Muscle of leg (tissue), 11 donors: Measurements from ENCODE around the gene MICAL2. TPM values are rescaled to one million over a fixed set of nuclear protein-coding genes. Genes with fewer than 3 reads are reported as not detected.

Source experiments
- DNase-seq: peaks from one replicate; pipeline ENCODE4 v3.0.0; 2013
- H3K27ac ChIP-seq: one replicate; pipeline ENCODE4 v1.5.1; 2013; ENCODE audit warnings: mild to moderate bottlenecking, low read length, control low read depth
- H3K27me3 ChIP-seq: one replicate; pipeline ENCODE4 v1.6.1; 2013; ENCODE audit warnings: low read length; ENCODE audit not compliant: control insufficient read depth, insufficient read depth
- H3K36me3 ChIP-seq: one replicate; pipeline ENCODE4 v1.6.1; 2013; ENCODE audit warnings: low read length; ENCODE audit not compliant: control insufficient read depth, insufficient read depth
- H3K4me1 ChIP-seq: one replicate; pipeline ENCODE4 v1.6.1; 2013; ENCODE audit warnings: low read length; ENCODE audit not compliant: control insufficient read depth, insufficient read depth
- H3K4me3 ChIP-seq: one replicate; pipeline ENCODE4 v1.5.1; 2013; ENCODE audit warnings: low read length, control low read depth
- H3K9me3 ChIP-seq: replicated peaks from 2 replicates; pipeline ENCODE4 v1.6.1; 2013; ENCODE audit warnings: low read depth, low read length; ENCODE audit not compliant: control insufficient read depth
- WGBS: methylation state at CpG from one replicate; pipeline ENCODE4 v1.1.5; 2013; ENCODE audit warnings: missing lambda C conversion rate; ENCODE audit not compliant: insufficient coverage; 5-methylcytosine and 5-hydroxymethylcytosine counted together
- polyA plus RNA-seq, 8 donors: library from polyadenylated mRNA; unstranded; fragments of 120-200 nt; gene quantifications; one replicate each; pipeline versions ENCODE4 v1.2.1 to v1.2.3, GENCODE V29; 2013; ENCODE audit warnings: inconsistent platforms in 1 of 8, low replicate concordance in 1 of 8; ENCODE audit not compliant: insufficient read length in 8 of 8, insufficient read depth in 1 of 8
- total RNA-seq: library from RNA; stranded (reverse); fragments of 120-200 nt; gene quantifications from one replicate; pipeline ENCODE4 v1.2.4, GENCODE V29; 2013

MICAL2 gene
- total and polyA plus RNA-seq, 9 donors, result 12.9 to 31.7 (median 21.8) TPM

GRCh38 chr11:12289667-12290476 lies 179.5 kb downstream of the MICAL2 start:
- H3K36me3 ChIP-seq, result no peaks in the 10 kb centered on the region
- peaks cover 33% of the 10 kb centered on the region for H3K4me1 ChIP-seq
- H3K9me3 ChIP-seq, result no peaks in the 10 kb centered on the region
- 87% methylated on average over 6 of the region's 7 CpGs for WGBS
- H3K27ac ChIP-seq, result no peak overlapping the region
- H3K27me3 ChIP-seq, result peaks cover 3% of the 10 kb centered on the region
- no peak overlapping the region for H3K4me3 ChIP-seq
- no peak for DNase-seq

GRCh38 chr11:12290477-12290922 lies 180.1 kb downstream of the MICAL2 start:
- Histone ChIP-seq H3K4me3 (no peak overlapping the region), H3K9me3 (no peaks in the 10 kb centered on the region), H3K27ac (no peak overlapping the region), H3K36me3 (no peaks in the 10 kb centered on the region), H3K27me3 (peaks cover 3% of the 10 kb centered on the region), H3K4me1 (peaks cover 33% of the 10 kb centered on the region)
- 70% methylated on average over 14 of the region's 14 CpGs for WGBS
- DNase-seq, result no peak

- H3K4me3 ChIP-seq, result no peak overlapping the region
- H3K27me3 ChIP-seq, result peaks cover 3% of the 10 kb centered on the region
- peaks cover 26% of the 10 kb centered on the region for H3K4me1 ChIP-seq
- DNase-seq, result no peak
- WGBS, result 53% methylated on average over 2 of the region's 4 CpGs
- no peaks in the 10 kb centered on the region for H3K9me3 ChIP-seq
- no peak overlapping the region for H3K27ac ChIP-seq
- no peaks in the 10 kb centered on the region for H3K36me3 ChIP-seq
Measured at GRCh38 chr11:12291313-12291712, 180.9 kb downstream of the MICAL2 start.

GRCh38 chr11:12291766-12292165 lies 181.4 kb downstream of the MICAL2 start:
- no CpG with 5 or more reads among the region's 4 CpGs for WGBS
- Histone ChIP-seq H3K4me1 (peaks cover 21% of the 10 kb centered on the region), H3K36me3 (no peaks in the 10 kb centered on the region), H3K27ac (no peak overlapping the region), H3K4me3 (no peak overlapping the region), H3K27me3 (peaks cover 3% of the 10 kb centered on the region), H3K9me3 (no peaks in the 10 kb centered on the region)
- no peak for DNase-seq

DNA sequence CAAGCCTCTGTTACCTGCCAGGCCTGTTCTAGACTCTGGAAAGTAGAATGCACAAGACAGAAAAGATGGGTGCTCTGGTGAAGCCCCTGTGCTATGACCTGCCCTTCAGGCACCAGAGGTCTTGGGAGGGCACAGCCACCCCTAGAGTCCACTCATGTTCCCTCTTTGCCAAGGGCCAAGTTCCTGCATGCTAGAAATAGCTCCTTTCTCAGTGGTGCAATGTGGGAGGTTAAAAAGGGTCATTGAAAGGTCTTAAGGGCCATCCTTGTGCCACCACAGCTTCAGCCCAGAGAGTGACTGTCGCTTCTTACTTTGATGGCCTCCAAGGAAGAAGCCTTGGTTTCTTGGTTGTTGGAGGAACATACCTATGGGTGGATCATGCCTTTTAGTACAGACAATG lies 182.4 kb downstream of the MICAL2 start:
- WGBS, result no CpG with 5 or more reads among the region's 1 CpG
- Histone ChIP-seq H3K9me3 (no peaks in the 10 kb centered on the region), H3K36me3 (no peaks in the 10 kb centered on the region)

GRCh38 chr11:12293486-12293885 lies 183.1 kb downstream of the MICAL2 start:
- Histone ChIP-seq H3K4me1 (peaks cover 4% of the 10 kb centered on the region), H3K9me3 (no peaks in the 10 kb centered on the region), H3K36me3 (no peaks in the 10 kb centered on the region), H3K4me3 (no peak overlapping the region), H3K27ac (no peak overlapping the region), H3K27me3 (peaks cover 3% of the 10 kb centered on the region)
- WGBS, result 75% methylated on average over 5 of the region's 6 CpGs
- no peak for DNase-seq

More for the DNA sequence above, 182.4 kb downstream of the MICAL2 start:
- peaks cover 11% of the 10 kb centered on the region for H3K4me1 ChIP-seq
- H3K4me3 ChIP-seq, result no peak overlapping the region
- no peak overlapping the region for H3K27ac ChIP-seq
- H3K27me3 ChIP-seq, result peaks cover 3% of the 10 kb centered on the region
- no peak for DNase-seq

GRCh38 chr11:12294613-12295012 lies 184.2 kb downstream of the MICAL2 start:
- H3K4me1 ChIP-seq, result peaks cover 3% of the 10 kb centered on the region
- H3K27ac ChIP-seq, result no peak overlapping the region
- WGBS, result no CpG with 5 or more reads among the region's 5 CpGs
- peaks cover 3% of the 10 kb centered on the region for H3K27me3 ChIP-seq
- no peak for DNase-seq
- peaks cover 5% of the 10 kb centered on the region for H3K9me3 ChIP-seq
- H3K36me3 ChIP-seq, result no peaks in the 10 kb centered on the region
- no peak overlapping the region for H3K4me3 ChIP-seq

DNA sequence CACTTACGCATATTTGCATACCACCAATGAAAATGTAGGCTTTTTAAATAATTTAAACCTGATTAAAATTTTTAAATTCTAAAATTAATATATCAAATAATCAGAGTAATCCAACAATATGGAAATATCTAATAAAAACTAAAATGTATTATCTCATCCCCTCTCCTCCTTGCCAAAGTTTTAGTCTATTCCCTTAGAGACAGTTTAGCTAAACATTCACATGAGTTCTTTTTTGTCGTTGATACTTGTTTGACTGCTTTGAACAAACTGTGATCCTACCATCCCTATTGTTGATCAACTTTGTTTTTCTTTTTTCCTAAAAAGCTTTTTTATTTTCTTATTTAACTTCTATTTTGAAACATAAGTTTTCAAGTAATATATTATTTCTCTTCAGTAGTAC lies 185.6 kb downstream of the MICAL2 start:
- Histone ChIP-seq H3K4me1 (no peaks in the 10 kb centered on the region), H3K27ac (no peak overlapping the region), H3K9me3 (peaks cover 5% of the 10 kb centered on the region), H3K36me3 (no peaks in the 10 kb centered on the region), H3K27me3 (no peaks in the 10 kb centered on the region), H3K4me3 (no peak overlapping the region)
- no CpG with 5 or more reads among the region's 2 CpGs for WGBS
- peak; percentile 74 for DNase-seq

- DNase-seq, result no peak
- Histone ChIP-seq H3K9me3 (peaks cover 5% of the 10 kb centered on the region), H3K4me1 (no peaks in the 10 kb centered on the region), H3K4me3 (no peak overlapping the region), H3K27me3 (no peaks in the 10 kb centered on the region), H3K36me3 (no peaks in the 10 kb centered on the region), H3K27ac (no peak overlapping the region)
- no CpG with 5 or more reads among the region's 3 CpGs for WGBS
Measured at GRCh38 chr11:12298610-12299009, 188.2 kb downstream of the MICAL2 start.

GRCh38 chr11:12301379-12301778 lies 191.0 kb downstream of the MICAL2 start:
- no peaks in the 10 kb centered on the region for H3K4me1 ChIP-seq
- no peak overlapping the region for H3K4me3 ChIP-seq
- no peaks in the 10 kb centered on the region for H3K36me3 ChIP-seq
- H3K9me3 ChIP-seq, result peaks cover 5% of the 10 kb centered on the region
- no peak overlapping the region for H3K27ac ChIP-seq
- no peak for DNase-seq
- no peaks in the 10 kb centered on the region for H3K27me3 ChIP-seq
- no CpG with 5 or more reads among the region's 3 CpGs for WGBS
